ENCODE measurements around the gene IL1RN. TPM values are rescaled to one million over a fixed set of nuclear protein-coding genes. Genes with fewer than 3 reads are reported as not detected.

Gene IL1RN
- total and polyA plus RNA-seq, 3 experiments from 2014 or later, result 1.2 to 2.3 TPM; not detected in 1

DNA sequence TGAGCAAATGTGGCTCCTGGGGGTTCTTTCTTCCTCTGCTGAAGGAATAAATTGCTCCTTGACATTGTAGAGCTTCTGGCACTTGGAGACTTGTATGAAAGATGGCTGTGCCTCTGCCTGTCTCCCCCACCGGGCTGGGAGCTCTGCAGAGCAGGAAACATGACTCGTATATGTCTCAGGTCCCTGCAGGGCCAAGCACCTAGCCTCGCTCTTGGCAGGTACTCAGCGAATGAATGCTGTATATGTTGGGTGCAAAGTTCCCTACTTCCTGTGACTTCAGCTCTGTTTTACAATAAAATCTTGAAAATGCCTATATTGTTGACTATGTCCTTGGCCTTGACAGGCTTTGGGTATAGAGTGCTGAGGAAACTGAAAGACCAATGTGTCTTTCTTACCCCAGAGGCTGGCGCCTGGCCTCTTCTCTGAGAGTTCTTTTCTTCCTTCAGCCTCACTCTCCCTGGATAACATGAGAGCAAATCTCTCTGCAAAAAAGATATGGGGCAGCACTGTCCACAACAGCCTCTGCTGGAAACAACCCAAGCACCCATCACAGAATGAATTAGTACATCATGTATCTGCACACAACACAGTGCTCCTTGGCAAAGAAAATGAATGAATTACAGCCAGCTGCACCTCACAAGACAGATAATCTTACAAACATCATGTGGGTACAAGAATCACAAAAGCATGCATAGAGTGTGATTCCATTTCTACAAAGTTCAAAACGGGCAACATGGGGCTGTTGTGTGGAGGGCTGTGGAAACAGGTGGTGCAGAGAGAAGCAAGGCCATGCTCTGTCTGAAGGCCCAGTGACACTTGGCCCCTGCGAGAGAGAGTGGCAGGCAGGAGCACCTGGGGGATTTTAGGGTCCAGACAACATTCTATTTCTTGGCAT is 6.6 kb downstream of the IL1RN start:
- Mint-ChIP-seq H3K27ac (peak overlapping the region in 2 of 8 donors; percentile 56 to 60), H3K4me1 (peaks cover 9 to 15% (median 13%) of the 10 kb centered on the region in 3 donors), H3K4me3 (no peak overlapping the region), H3K9me3 (no peaks in the 10 kb centered on the region), H3K36me3 (no peaks in the 10 kb centered on the region), H3K27me3 (peaks cover 0 to 1% of the 10 kb centered on the region in 2 donors)
- H3K27ac ChIP-seq (ENCODE audit: low read depth, low read length), result no peak overlapping the region
- H3K27me3 ChIP-seq (ENCODE audit: insufficient read depth, low read length, poor library complexity, severe bottlenecking), result no peaks in the 10 kb centered on the region
- CTCF ChIA-PET, result interaction anchor here (0.9 to 12.3 kb wide), 4 partner anchors 65 to 256 kb away, joined by 3 to 470 read pairs (median 24); no protein-coding TSS in a partner anchor
- peaks cover 11% of the 10 kb centered on the region for H3K4me1 ChIP-seq (ENCODE audit: insufficient read depth, low read length)
- no peaks in the 10 kb centered on the region for H3K9me3 ChIP-seq (ENCODE audit: low read length)
- H3K36me3 ChIP-seq (ENCODE audit: insufficient read depth, low read length), result no peaks in the 10 kb centered on the region
- no peak overlapping the region for H3K4me3 ChIP-seq (ENCODE audit: low read length)
- DNase-seq, result no peak
- POLR2A ChIA-PET, result no interaction called here

DNA sequence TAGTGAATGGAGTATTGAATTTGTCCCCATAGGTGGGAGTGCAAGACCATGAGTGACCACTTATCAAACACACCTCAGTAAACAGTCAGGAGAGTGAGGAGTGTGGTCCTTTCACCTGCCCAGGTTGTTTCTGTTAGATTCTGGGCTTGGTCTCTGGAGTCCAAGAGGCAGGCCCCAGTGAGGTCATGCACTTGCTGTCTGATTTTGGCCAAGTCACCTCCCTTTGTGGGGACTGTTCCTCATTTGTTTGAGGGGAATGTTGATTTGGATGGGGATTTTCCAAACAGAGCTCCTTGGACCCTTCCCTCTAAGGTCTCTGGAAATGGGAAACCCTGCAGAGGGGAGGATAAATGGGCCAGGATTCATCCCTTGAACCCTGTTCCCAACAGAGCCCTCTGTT is 7.3 kb downstream of the IL1RN start:
- CTCF ChIA-PET, result interaction anchor here (4.0 to 12.3 kb wide), 4 partner anchors 39 to 114 kb away, joined by 45 to 470 read pairs (median 84); partner anchors contain the start of gene PSD4
- no peak for DNase-seq
- Mint-ChIP-seq H3K27me3 (peaks cover 0 to under 1% of the 10 kb centered on the region in 2 donors), H3K27ac (no peak overlapping the region), H3K4me3 (no peak overlapping the region), H3K9me3 (no peaks in the 10 kb centered on the region), H3K4me1 (peaks cover 13 to 22% (median 21%) of the 10 kb centered on the region in 3 donors), H3K36me3 (no peaks in the 10 kb centered on the region)
- no peaks in the 10 kb centered on the region for H3K9me3 ChIP-seq (ENCODE audit: low read length)
- H3K4me3 ChIP-seq (ENCODE audit: low read length), result no peak overlapping the region
- no peak overlapping the region for H3K27ac ChIP-seq (ENCODE audit: low read depth, low read length)
- peaks cover 14% of the 10 kb centered on the region for H3K4me1 ChIP-seq (ENCODE audit: insufficient read depth, low read length)
- no peaks in the 10 kb centered on the region for H3K27me3 ChIP-seq (ENCODE audit: insufficient read depth, low read length, poor library complexity, severe bottlenecking)
- H3K36me3 ChIP-seq (ENCODE audit: insufficient read depth, low read length), result no peaks in the 10 kb centered on the region
- POLR2A ChIA-PET, result interaction anchor here (0.6 kb wide), 1 partner anchor 51 kb away, joined by 3 read pairs; no protein-coding TSS in a partner anchor

DNA sequence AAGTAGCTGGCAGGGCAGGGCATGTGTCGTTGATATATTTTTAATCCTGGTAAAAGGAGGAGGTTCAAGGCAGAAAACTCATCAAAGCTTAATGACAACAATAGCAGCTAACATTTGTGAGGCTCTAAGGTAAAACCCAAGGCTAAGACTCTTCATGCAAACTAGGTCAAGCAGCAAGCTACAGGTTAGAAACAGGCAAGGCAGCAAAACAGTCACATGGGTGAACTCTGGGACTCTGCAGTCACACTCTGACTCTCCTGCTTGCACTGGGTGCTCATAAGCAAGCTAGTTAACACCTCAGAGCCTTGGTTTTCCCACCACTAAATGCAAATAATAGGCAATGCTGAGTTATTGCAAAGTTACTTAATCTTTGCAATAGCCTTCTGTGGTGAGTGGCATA is 7.9 kb downstream of the IL1RN start:
- Mint-ChIP-seq H3K27ac (peak overlapping the region in 2 of 8 donors; percentile 30 to 62), H3K4me1 (peaks cover 13 to 22% (median 21%) of the 10 kb centered on the region in 3 donors), H3K36me3 (no peaks in the 10 kb centered on the region), H3K27me3 (no peaks in the 10 kb centered on the region), H3K4me3 (no peak overlapping the region), H3K9me3 (no peaks in the 10 kb centered on the region)
- no peak overlapping the region for H3K4me3 ChIP-seq (ENCODE audit: low read length)
- ChIA-PET POLR2A (interaction anchor here (0.6 kb wide), 1 partner anchor 51 kb away, joined by 3 read pairs; no protein-coding TSS in a partner anchor), CTCF (interaction anchor here (0.8 to 12.3 kb wide), 6 partner anchors 30 to 113 kb away, joined by 3 to 470 read pairs (median 48); partner anchors contain the start of gene PSD4)
- H3K27me3 ChIP-seq (ENCODE audit: insufficient read depth, low read length, poor library complexity, severe bottlenecking), result no peaks in the 10 kb centered on the region
- no peak overlapping the region for H3K27ac ChIP-seq (ENCODE audit: low read depth, low read length)
- H3K36me3 ChIP-seq (ENCODE audit: insufficient read depth, low read length), result no peaks in the 10 kb centered on the region
- peaks cover 14% of the 10 kb centered on the region for H3K4me1 ChIP-seq (ENCODE audit: insufficient read depth, low read length)
- H3K9me3 ChIP-seq (ENCODE audit: low read length), result no peaks in the 10 kb centered on the region
- no peak for DNase-seq

DNA sequence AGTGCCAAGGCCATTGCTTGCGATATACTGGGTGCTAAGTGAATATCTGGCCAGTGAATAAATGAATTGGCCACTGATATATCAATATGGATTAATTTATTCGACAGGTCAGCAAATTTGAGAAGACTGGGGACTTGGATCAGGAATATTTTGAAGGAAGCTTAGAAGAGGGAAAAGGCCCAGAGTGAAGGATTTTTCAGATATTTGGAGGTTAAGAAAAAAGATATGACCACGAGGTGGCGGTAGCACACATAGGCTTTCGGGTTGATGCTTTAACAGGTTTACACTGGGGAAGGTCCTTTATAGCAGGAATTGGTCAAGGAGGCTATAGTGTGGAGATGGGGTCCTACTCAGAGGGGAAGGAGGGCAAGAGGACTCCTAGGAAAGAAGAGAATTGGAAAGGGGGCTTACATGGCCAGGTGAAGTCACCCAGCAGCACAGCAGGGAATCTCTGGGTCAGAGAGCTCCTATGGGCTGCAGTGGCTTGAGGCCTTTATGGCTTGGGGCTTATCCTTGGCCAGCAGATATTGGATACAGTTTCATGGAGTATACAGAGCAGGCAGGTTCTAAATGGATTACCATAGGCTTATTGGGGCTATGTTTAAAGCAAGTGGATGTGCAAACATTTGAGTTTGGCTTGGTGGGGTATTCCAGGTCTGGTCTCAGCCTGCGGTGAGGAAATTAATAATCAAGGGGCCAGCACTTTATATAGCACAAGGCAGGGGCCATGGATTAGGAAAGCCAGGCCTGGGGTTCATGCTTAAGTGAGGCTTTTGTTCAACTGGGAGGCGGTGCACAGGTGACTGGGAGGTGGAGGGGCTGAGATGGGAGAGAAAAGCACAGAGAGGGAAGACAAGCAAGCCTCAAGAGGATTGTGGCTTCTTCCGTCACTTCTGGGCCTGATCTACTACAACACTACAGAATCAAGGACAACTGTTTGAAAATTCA is 9.7 kb downstream of the IL1RN start:
- peak in 3 of 5 donors; percentile 21 to 52 (median 43) for DNase-seq
- Histone ChIP-seq H3K4me3 (ENCODE audit: low read length) (no peak overlapping the region), H3K27me3 (ENCODE audit: insufficient read depth, low read length, poor library complexity, severe bottlenecking) (no peaks in the 10 kb centered on the region), H3K27ac (ENCODE audit: low read depth, low read length) (no peak overlapping the region), H3K4me1 (ENCODE audit: insufficient read depth, low read length) (peaks cover 14% of the 10 kb centered on the region), H3K9me3 (ENCODE audit: low read length) (no peaks in the 10 kb centered on the region), H3K36me3 (ENCODE audit: insufficient read depth, low read length) (no peaks in the 10 kb centered on the region)
- POLR2A ChIA-PET, result interaction anchor here (1.0 to 1.6 kb wide), 3 partner anchors 44 to 62 kb away, joined by 4 to 10 read pairs (median 5); no protein-coding TSS in a partner anchor
- no peaks in the 10 kb centered on the region for H3K36me3 Mint-ChIP-seq
- CTCF ChIA-PET, result interaction anchor here (0.7 to 12.3 kb wide), 23 partner anchors 9 to 294 kb away, joined by 3 to 470 read pairs (median 8); partner anchors contain the start of gene PSD4
- H3K27me3 Mint-ChIP-seq, result no peaks in the 10 kb centered on the region
- peak overlapping the region in 2 of 8 donors; percentile 19 to 79 for H3K27ac Mint-ChIP-seq
- peak overlapping the region in 1 of 7 donors; percentile 1 for H3K4me3 Mint-ChIP-seq
- H3K4me1 Mint-ChIP-seq, result peaks cover 13 to 22% (median 21%) of the 10 kb centered on the region in 3 donors
- no peaks in the 10 kb centered on the region for H3K9me3 Mint-ChIP-seq

DNA sequence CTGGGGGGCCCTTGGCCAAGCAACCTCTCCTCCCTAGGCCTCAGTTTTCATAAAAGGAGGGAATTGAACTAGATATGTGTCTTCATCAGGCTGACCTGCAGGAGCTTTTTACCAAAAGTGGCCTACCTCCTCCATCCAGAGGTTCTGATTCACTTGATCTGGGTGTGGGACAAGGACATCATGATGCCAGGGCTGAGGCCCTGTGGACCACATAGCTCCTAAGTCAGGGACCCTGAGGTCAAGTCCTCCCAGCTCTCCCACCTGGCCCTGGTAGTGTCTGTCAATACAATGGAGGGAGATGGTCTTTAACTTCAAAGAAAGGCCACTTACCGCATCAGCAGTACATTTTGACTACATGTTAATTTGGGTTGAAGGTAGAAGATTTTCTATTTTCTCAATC is 10.4 kb downstream of the IL1RN start:
- DNase-seq, result no peak
- Mint-ChIP-seq H3K4me3 (no peak overlapping the region), H3K4me1 (peaks cover 13 to 22% (median 21%) of the 10 kb centered on the region in 3 donors), H3K27me3 (no peaks in the 10 kb centered on the region), H3K9me3 (no peaks in the 10 kb centered on the region), H3K36me3 (no peaks in the 10 kb centered on the region), H3K27ac (no peak overlapping the region)
- Histone ChIP-seq H3K4me3 (ENCODE audit: low read length) (no peak overlapping the region), H3K36me3 (ENCODE audit: insufficient read depth, low read length) (no peaks in the 10 kb centered on the region), H3K4me1 (ENCODE audit: insufficient read depth, low read length) (peaks cover 14% of the 10 kb centered on the region), H3K27ac (ENCODE audit: low read depth, low read length) (no peak overlapping the region), H3K27me3 (ENCODE audit: insufficient read depth, low read length, poor library complexity, severe bottlenecking) (no peaks in the 10 kb centered on the region), H3K9me3 (ENCODE audit: low read length) (no peaks in the 10 kb centered on the region)
- ChIA-PET POLR2A (interaction anchor here (1.0 to 2.1 kb wide), 5 partner anchors 19 to 66 kb away, joined by 3 to 14 read pairs (median 6); no protein-coding TSS in a partner anchor), CTCF (interaction anchor here (0.7 to 12.3 kb wide), 32 partner anchors 8 to 294 kb away, joined by 3 to 470 read pairs (median 4); partner anchors contain the start of gene PSD4)

DNA sequence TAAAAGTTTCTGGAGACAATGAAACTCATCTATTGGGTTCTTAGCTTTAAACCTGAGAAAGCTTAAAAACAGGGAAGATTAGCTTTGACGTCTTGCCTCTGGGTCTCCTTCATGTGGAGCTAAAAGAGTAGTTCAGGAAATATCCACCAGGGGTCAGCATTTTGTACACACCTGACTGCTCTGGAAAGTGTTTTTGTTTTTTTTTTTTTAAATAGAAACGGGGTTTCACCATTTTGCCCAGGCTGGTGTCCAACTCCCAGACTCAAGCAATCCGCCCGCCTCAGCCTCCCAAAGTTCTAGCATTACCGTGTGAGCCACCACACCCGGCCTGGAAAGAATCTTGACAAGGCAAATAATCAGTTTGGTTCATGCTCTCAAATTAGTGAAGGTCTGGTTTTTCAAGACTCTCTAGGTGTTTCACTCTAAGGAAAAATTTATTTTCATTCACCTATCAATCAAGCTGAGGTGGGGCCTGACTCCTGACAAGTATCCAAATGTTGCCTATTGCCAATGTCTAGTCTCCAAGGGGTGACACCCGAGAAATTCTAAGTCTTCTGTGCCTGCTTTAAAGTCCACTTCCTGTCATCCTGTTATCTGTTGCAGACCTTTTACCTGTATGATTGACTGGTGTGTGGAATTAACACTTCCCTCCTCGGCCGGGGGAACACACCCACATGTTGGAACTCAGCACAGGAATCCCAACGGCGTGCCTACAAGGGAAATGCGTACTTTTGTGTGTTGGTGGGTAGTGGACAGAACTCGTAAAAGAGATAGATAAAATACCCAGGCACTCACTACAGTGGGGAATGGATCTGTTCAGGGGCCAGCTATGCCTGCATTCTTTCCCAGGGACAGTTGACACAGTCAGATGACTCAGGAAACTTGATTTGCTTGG is 11.3 kb downstream of the IL1RN start:
- Mint-ChIP-seq H3K9me3 (no peaks in the 10 kb centered on the region), H3K27me3 (no peaks in the 10 kb centered on the region), H3K4me3 (peak overlapping the region in 6 of 7 donors; percentile 60 to 77 (median 72)), H3K4me1 (peaks cover 13 to 22% (median 21%) of the 10 kb centered on the region in 3 donors), H3K36me3 (no peaks in the 10 kb centered on the region), H3K27ac (peak overlapping the region; percentile 5 to 90 (median 52))
- Histone ChIP-seq H3K27me3 (ENCODE audit: insufficient read depth, low read length, poor library complexity, severe bottlenecking) (no peaks in the 10 kb centered on the region), H3K4me1 (ENCODE audit: insufficient read depth, low read length) (peaks cover 14% of the 10 kb centered on the region), H3K4me3 (ENCODE audit: low read length) (no peak overlapping the region), H3K9me3 (ENCODE audit: low read length) (no peaks in the 10 kb centered on the region), H3K36me3 (ENCODE audit: insufficient read depth, low read length) (no peaks in the 10 kb centered on the region), H3K27ac (ENCODE audit: low read depth, low read length) (no peak overlapping the region)
- CTCF ChIA-PET, result interaction anchor here (0.7 to 12.3 kb wide), 36 partner anchors 9 to 295 kb away, joined by 3 to 470 read pairs (median 4); partner anchors contain the start of gene PSD4
- POLR2A ChIA-PET, result interaction anchor here (1.0 to 2.1 kb wide), 5 partner anchors 18 to 65 kb away, joined by 3 to 14 read pairs (median 6); no protein-coding TSS in a partner anchor
- peak; percentile 16 to 79 (median 64) for DNase-seq
